Measurements from ENCODE around the gene PLEKHM2.

Gene PLEKHM2

GRCh38 chr1:15728937-15729657, 45.0 kb downstream of the PLEKHM2 start:
- no peak overlapping the region for H3K4me3 ChIP-seq (ENCODE audit: low read length)
- no peak for TF ChIP-seq CTCF (IDR thresholded peaks at IDR 0.05; ENCODE audit: insufficient read depth, low read depth, low read length, missing control alignments)
- no peak for DNase-seq (ENCODE audit: low read depth)

- TF ChIP-seq CTCF (IDR thresholded peaks at IDR 0.05; ENCODE audit: insufficient read depth, low read depth, low read length, missing control alignments), result no peak
- no peak for DNase-seq (ENCODE audit: low read depth)
- no peak overlapping the region for H3K4me3 ChIP-seq (ENCODE audit: low read length)
Observed at GRCh38 chr1:15730423-15730822, 46.3 kb downstream of the PLEKHM2 start.

GRCh38 chr1:15730936-15731335, 46.8 kb downstream of the PLEKHM2 start:
- no peak for DNase-seq (ENCODE audit: low read depth)
- no peak overlapping the region for H3K4me3 ChIP-seq (ENCODE audit: low read length)
- TF ChIP-seq CTCF (IDR thresholded peaks at IDR 0.05; ENCODE audit: insufficient read depth, low read depth, low read length, missing control alignments), result no peak

GRCh38 chr1:15731735-15732685, 47.9 kb downstream of the PLEKHM2 start:
- TF ChIP-seq CTCF (IDR thresholded peaks at IDR 0.05; ENCODE audit: insufficient read depth, low read depth, low read length, missing control alignments), result no peak
- no peak for DNase-seq (ENCODE audit: low read depth)
- H3K4me3 ChIP-seq (ENCODE audit: low read length), result no peak overlapping the region

- no peak for DNase-seq (ENCODE audit: low read depth)
- H3K4me3 ChIP-seq (ENCODE audit: low read length), result no peak overlapping the region
- no peak for TF ChIP-seq CTCF (IDR thresholded peaks at IDR 0.05; ENCODE audit: insufficient read depth, low read depth, low read length, missing control alignments)
Observed at GRCh38 chr1:15732686-15733081, 48.6 kb downstream of the PLEKHM2 start.

GRCh38 chr1:15733218-15733725, 49.2 kb downstream of the PLEKHM2 start:
- no peak overlapping the region for H3K4me3 ChIP-seq (ENCODE audit: low read length)
- no peak for DNase-seq (ENCODE audit: low read depth)
- TF ChIP-seq CTCF (IDR thresholded peaks at IDR 0.05; ENCODE audit: insufficient read depth, low read depth, low read length, missing control alignments), result no peak

Data from epithelial cell of esophagus (primary cell).